ENCODE measurements around the gene REXO1. TPM values are rescaled to one million over a fixed set of nuclear protein-coding genes. Genes with fewer than 3 reads are reported as not detected.

The REXO1 gene
- total and polyA plus RNA-seq, 9 donors = 4.8 to 46.7 (median 25.8) TPM

GRCh38 chr19:1767464-1767933 is 80.8 kb downstream of the REXO1 start:
- peaks cover 2% of the 10 kb centered on the region for H3K27me3 ChIP-seq
- intact Hi-C loops (cut with DNase I) = loop anchor here in 3 of 4 donors (5.0 to 10.0 kb wide), 3 partner anchors 95 to 225 kb away; no protein-coding TSS in a partner anchor
- no peaks in the 10 kb centered on the region for H3K36me3 ChIP-seq
- WGBS, 3 donors = 2 to 3% (median 2%) methylated on average over 20 to 21 of the region's 21 CpGs
- peak in 3 of 5 donors; percentile 43 to 69 (median 65) for DNase-seq
- no peak overlapping the region for H3K4me3 ChIP-seq
- H3K27ac ChIP-seq = no peak overlapping the region
- peak; percentile 69 to 81 (median 76) for TF ChIP-seq CTCF (IDR thresholded peaks at IDR 0.05)
- TF ChIP-seq POLR2A (IDR thresholded peaks at IDR 0.05) = no peak
- peaks cover 0 to 17% of the 10 kb centered on the region in 2 donors for H3K9me3 ChIP-seq
- no peaks in the 10 kb centered on the region for H3K4me1 ChIP-seq (ENCODE audit: insufficient read depth)

GRCh38 chr19:1766800-1767352 is 81.4 kb downstream of the REXO1 start:
- WGBS, 3 donors = 13 to 19% (median 16%) methylated on average over 10 of the region's 10 CpGs
- DNase-seq = no peak
- TF ChIP-seq CTCF (IDR thresholded peaks at IDR 0.05) (no peak), POLR2A (IDR thresholded peaks at IDR 0.05) (no peak), EP300 (IDR thresholded peaks at IDR 0.05) (no peak)
- intact Hi-C loops (cut with DNase I) = loop anchor here in 3 of 4 donors (5.0 to 10.0 kb wide), 3 partner anchors 95 to 225 kb away; no protein-coding TSS in a partner anchor
- H3K4me1 ChIP-seq (ENCODE audit: insufficient read depth) = no peaks in the 10 kb centered on the region
- peaks cover 0 to 15% of the 10 kb centered on the region in 2 donors for H3K9me3 ChIP-seq
- H3K4me3 ChIP-seq = no peak overlapping the region
- H3K36me3 ChIP-seq = no peaks in the 10 kb centered on the region
- peaks cover 8% of the 10 kb centered on the region for H3K27me3 ChIP-seq
- no peak overlapping the region for H3K27ac ChIP-seq

GRCh38 chr19:1765904-1766799 is 82.1 kb downstream of the REXO1 start:
- no peaks in the 10 kb centered on the region for H3K36me3 ChIP-seq
- no peak for TF ChIP-seq EP300 (IDR thresholded peaks at IDR 0.05)
- TF ChIP-seq POLR2A (IDR thresholded peaks at IDR 0.05) = no peak
- TF ChIP-seq CTCF (IDR thresholded peaks at IDR 0.05) = no peak
- no peaks in the 10 kb centered on the region for H3K4me1 ChIP-seq (ENCODE audit: insufficient read depth)
- intact Hi-C loops (cut with DNase I) = loop anchor here in 3 of 4 donors (5.0 to 10.0 kb wide), 3 partner anchors 94 to 224 kb away; no protein-coding TSS in a partner anchor
- H3K9me3 ChIP-seq = peaks cover 0 to 8% of the 10 kb centered on the region in 2 donors
- peaks cover 12% of the 10 kb centered on the region for H3K27me3 ChIP-seq
- WGBS, 3 donors = 3 to 6% (median 4%) methylated on average over 20 to 38 of the region's 38 CpGs
- H3K27ac ChIP-seq = no peak overlapping the region
- no peak for DNase-seq
- no peak overlapping the region for H3K4me3 ChIP-seq

MicroRNAs encoded within 50 kb of the gene (microRNA counts, 767-probe panel; counts per million panel counts)
- 530 counts per million, percentile 78 among the panel's probes with 10 or more counts for microRNA hsa-miR-1909-3p

Small RNA genes lying within 50 kb of the gene (microRNA-seq; reads per million reads assigned to microRNA genes)
- 0 to 0.18 (median 0.16) reads per million in 3 donors for gene MIR1909

Other genes with a start within 250 kb of the REXO1 start
- 100 to 1,000 TPM in 3 of 7 donors, 10 to 100 TPM in 4; 39.5 to 132 (median 98.2) TPM for gene UQCR11, start 243.0 kb downstream of the REXO1 start, total RNA-seq
- 10 to 100 TPM; 66.9 to 87.9 TPM for gene UQCR11, start 243.0 kb downstream of the REXO1 start, polyA plus RNA-seq
- 10 to 100 TPM; 28.0 to 85.3 (median 76.6) TPM for gene TCF3, start 195.9 kb downstream of the REXO1 start, total RNA-seq
- gene TCF3, start 195.9 kb downstream of the REXO1 start, polyA plus RNA-seq = 10 to 100 TPM; 17.0 to 56.9 TPM
- under 1 TPM in 1 of 7 donors, not detected in 6; 0.05 TPM for gene ONECUT3, start 95.0 kb downstream of the REXO1 start, total RNA-seq
- gene ONECUT3, start 95.0 kb downstream of the REXO1 start, polyA plus RNA-seq = not detected
- 1 to 10 TPM in 5 of 7 donors, under 1 TPM in 2; 0.72 to 3.2 (median 2.1) TPM for gene ATP8B3, start 36.2 kb downstream of the REXO1 start, total RNA-seq
- 1 to 10 TPM in 1 of 2 donors, under 1 TPM in 1; 0.91 to 1.5 TPM for gene ATP8B3, start 36.2 kb downstream of the REXO1 start, polyA plus RNA-seq
- gene KLF16, start 15.1 kb upstream of the REXO1 start, total RNA-seq = 10 to 100 TPM in 6 of 7 donors, 1 to 10 TPM in 1; 4.2 to 26.6 (median 14.4) TPM
- 1 to 10 TPM in 1 of 2 donors, under 1 TPM in 1; 0.63 to 5.4 TPM for gene KLF16, start 15.1 kb upstream of the REXO1 start, polyA plus RNA-seq
- gene ABHD17A, start 37.0 kb upstream of the REXO1 start, total RNA-seq = 10 to 100 TPM; 54.2 to 87.3 (median 65.4) TPM
- 10 to 100 TPM in 1 of 2 donors, under 1 TPM in 1; 0.57 to 65.6 TPM for gene ABHD17A, start 37.0 kb upstream of the REXO1 start, polyA plus RNA-seq
- 10 to 100 TPM in 1 of 7 donors, 1 to 10 TPM in 6; 2.6 to 13.7 (median 4.6) TPM for gene ADAT3, start 56.9 kb upstream of the REXO1 start, total RNA-seq
- 1 to 10 TPM in 1 of 2 donors, not detected in 1; 2.3 TPM for gene ADAT3, start 56.9 kb upstream of the REXO1 start, polyA plus RNA-seq
- gene SCAMP4, start 56.9 kb upstream of the REXO1 start, total RNA-seq = 10 to 100 TPM; 32.0 to 87.0 (median 62.6) TPM
- gene SCAMP4, start 56.9 kb upstream of the REXO1 start, polyA plus RNA-seq = 10 to 100 TPM; 11.7 to 31.1 TPM
- 10 to 100 TPM; 35.9 to 65.4 (median 50.7) TPM for gene CSNK1G2, start 92.7 kb upstream of the REXO1 start, total RNA-seq
- gene CSNK1G2, start 92.7 kb upstream of the REXO1 start, polyA plus RNA-seq = 10 to 100 TPM in 1 of 2 donors, 1 to 10 TPM in 1; 5.9 to 48.7 TPM
- 100 to 1,000 TPM in 1 of 7 donors, 10 to 100 TPM in 6; 47.8 to 131 (median 90.2) TPM for gene BTBD2, start 167.2 kb upstream of the REXO1 start, total RNA-seq
- 10 to 100 TPM; 14.4 to 65.7 TPM for gene BTBD2, start 167.2 kb upstream of the REXO1 start, polyA plus RNA-seq
- gene MKNK2, start 202.8 kb upstream of the REXO1 start, total RNA-seq = 100 to 1,000 TPM in 5 of 7 donors, 10 to 100 TPM in 2; 58.3 to 186 (median 122) TPM
- 10 to 100 TPM; 22.1 to 69.5 TPM for gene MKNK2, start 202.8 kb upstream of the REXO1 start, polyA plus RNA-seq
- gene MOB3A, start 247.8 kb upstream of the REXO1 start, total RNA-seq = 10 to 100 TPM; 16.6 to 61.5 (median 47.8) TPM
- 10 to 100 TPM; 21.1 to 22.5 TPM for gene MOB3A, start 247.8 kb upstream of the REXO1 start, polyA plus RNA-seq
- gene IZUMO4, start 248.4 kb upstream of the REXO1 start, total RNA-seq = 10 to 100 TPM in 5 of 7 donors, 1 to 10 TPM in 2; 4.5 to 24.5 (median 10.7) TPM
- 10 to 100 TPM in 1 of 2 donors, 1 to 10 TPM in 1; 1.8 to 31.7 TPM for gene IZUMO4, start 248.4 kb upstream of the REXO1 start, polyA plus RNA-seq